OCI-LY7 (cell line): Measurements from ENCODE around the gene LIMK1.

Source experiments
- CTCF ChIP-seq: fragments of 200-600 bp; sonication (generic); conservative IDR thresholded peaks from 2 replicates; pipeline ENCODE4 v1.5.1; 2014; ENCODE audit warnings: mild to moderate bottlenecking, antibody characterized with exemption, low read length, moderate library complexity, mixed read lengths
- EZH2phosphoT487 ChIP-seq: fragments of 200-600 bp; sonication (generic); IDR thresholded peaks from 2 replicates; pipeline ENCODE4 v1.6.1; 2018; ENCODE audit warnings: low read depth, borderline replicate concordance, mild to moderate bottlenecking, mixed run types, antibody characterized with exemption, low read length, moderate library complexity, mixed read lengths

DNA sequence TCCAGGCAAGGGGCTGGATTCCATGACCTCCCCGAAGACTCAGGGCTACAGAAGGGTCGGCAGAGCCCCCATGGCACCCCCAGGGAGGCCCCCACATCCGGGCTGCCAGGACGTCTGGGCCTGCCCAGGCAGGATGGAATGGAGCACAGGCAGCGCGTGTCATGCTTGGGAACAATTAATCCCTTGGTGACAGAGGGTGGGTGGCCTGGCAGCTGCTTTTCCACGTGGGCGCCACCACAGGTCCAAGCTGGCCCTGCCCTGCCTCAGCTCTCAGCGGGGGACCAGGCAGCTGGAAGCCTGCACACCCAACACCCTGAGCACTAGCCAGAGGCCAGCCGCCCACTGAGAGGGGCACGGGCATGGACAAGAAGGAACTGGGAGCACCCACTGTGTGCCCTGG lies 44.3 kb upstream of the LIMK1 start:
- TF ChIP-seq CTCF (no peak), EZH2phosphoT487 (no peak)
